K562 (cell line): Measurements from ENCODE around the gene TMEM185A. TPM values are rescaled to one million over a fixed set of nuclear protein-coding genes. Genes with fewer than 3 reads are reported as not detected.
A peak's percentile ranks its signal among the peaks of the same experiment; 100 is the strongest.

ENCODE experiments used
- ATAC-seq: fragments of 200-7000 bp; cut with Tn5 transposase; 3 replicates; pipeline ENCODE4 v1.9.1; 2020; ENCODE audit warnings: moderate library complexity
- BruUV-seq: library from RNA; stranded (reverse); fragments of 400-500 nt; replicated peaks from 2 replicates; lab custom pipeline; 2021; lab: Mats Ljungman, UMichigan
- CTCF ChIA-PET: fragments of 300-600 bp; formaldehyde crosslinking; extraction: SDS; loops from one replicate; lab custom pipeline; 2021; ENCODE audit warnings: low intra/inter-chr PET ratio; lab: Yijun Ruan, JAX
- POLR2A ChIA-PET: fragments of 300-600, 350-650 bp; sonication (Branson Sonifier 250); formaldehyde crosslinking; extraction: SDS; loops from one replicate; lab custom pipeline; 2021; ENCODE audit warnings: antibody characterized with exemption, inconsistent platforms; lab: Yijun Ruan, JAX
- DNase-seq, 4 experiments: peaks; one replicate each; pipeline versions ENCODE4 v3.0.0 to v3.0.0-alpha.2; 2011 to 2018; ENCODE audit warnings: low spot score in 3 of 4, mixed read lengths in 3 of 4; ENCODE audit errors: extremely low read depth in 1 of 4
- FAIRE-seq: peaks from 2 replicates; lab custom pipeline; 2011; peaks lifted over from hg19 to GRCh38; lab: Jason Lieb, UNC
- H2AFZ ChIP-seq: 2 replicates; pipeline ENCODE4 v1.6.0; 2011; ENCODE audit warnings: low read depth, low read length, control low read depth, inconsistent platforms
- H3K27ac ChIP-seq: fragments of 200-600 bp; 3 replicates; pipeline ENCODE4 v1.8.0; 2011; ENCODE audit warnings: low read depth, mild to moderate bottlenecking, control low read depth, inconsistent platforms, low read length, moderate library complexity, mixed read lengths; ENCODE audit errors: extremely low read depth
- H3K27me3 ChIP-seq, 2 experiments: fragments of 300-600 bp in 1 of 2; 2 replicates in 1 of 2; 3 replicates in 1 of 2; pipeline versions ENCODE4 v1.6.0 to v1.8.0; 2011; ENCODE audit warnings: inconsistent platforms in 2 of 2, low read length in 2 of 2, mild to moderate bottlenecking in 1 of 2, mixed read lengths in 1 of 2, moderate library complexity in 1 of 2; ENCODE audit not compliant: control insufficient read depth in 2 of 2, insufficient read depth in 2 of 2
- H3K36me3 ChIP-seq: fragments of 300-600 bp; 3 replicates; pipeline ENCODE4 v1.8.0; 2011; ENCODE audit warnings: mild to moderate bottlenecking, low read length, inconsistent platforms; ENCODE audit not compliant: control insufficient read depth, insufficient read depth
- H3K4me1 ChIP-seq, 2 experiments: fragments of 200-600 bp in 1 of 2; replicated peaks in 1 of 2; 2 replicates in 1 of 2; 3 replicates in 1 of 2; pipeline versions ENCODE4 v1.5.1 to v1.8.0; 2011; ENCODE audit warnings: inconsistent platforms in 2 of 2, low read length in 2 of 2, mild to moderate bottlenecking in 1 of 2, mixed read lengths in 1 of 2, moderate library complexity in 1 of 2; ENCODE audit not compliant: control insufficient read depth in 2 of 2, insufficient read depth in 2 of 2
- H3K4me2 ChIP-seq: 2 replicates; pipeline ENCODE4 v1.6.1; 2011; ENCODE audit warnings: low read length, control low read depth, inconsistent platforms, mixed read lengths; ENCODE audit not compliant: insufficient read depth
- H3K4me3 ChIP-seq: fragments of 200-600 bp; sonication (generic), shearing (Covaris generic); 2 replicates; pipeline ENCODE4 v1.5.1; 2016; ENCODE audit warnings: control low read depth, inconsistent platforms
- H3K79me2 ChIP-seq: fragments of 200-600 bp; 3 replicates; pipeline ENCODE4 v1.8.0; 2011; ENCODE audit warnings: low read length, inconsistent platforms; ENCODE audit not compliant: control insufficient read depth, insufficient read depth
- H3K9ac ChIP-seq, 2 experiments: 2 replicates each; pipeline versions ENCODE4 v1.6.0 to v1.6.1; 2011; ENCODE audit warnings: low read depth in 2 of 2, low read length in 2 of 2, control low read depth in 1 of 2, inconsistent platforms in 1 of 2, mild to moderate bottlenecking in 1 of 2, mixed read lengths in 1 of 2; ENCODE audit not compliant: insufficient read depth in 1 of 2
- H3K9me1 ChIP-seq: one replicate; pipeline ENCODE4 v1.6.0; 2011; ENCODE audit warnings: inconsistent platforms, mild to moderate bottlenecking, low read length, moderate library complexity; ENCODE audit not compliant: control insufficient read depth, insufficient read depth
- H3K9me3 ChIP-seq: replicated peaks from 2 replicates; pipeline ENCODE4 v1.5.1; 2011; ENCODE audit warnings: low read depth, low read length, inconsistent platforms; ENCODE audit not compliant: control insufficient read depth, insufficient read depth
- H4K20me1 ChIP-seq: replicated peaks from 2 replicates; pipeline ENCODE4 v1.6.1; 2011; ENCODE audit warnings: low read length, inconsistent platforms, mixed read lengths; ENCODE audit not compliant: control insufficient read depth, insufficient read depth
- CCAR2 ChIP-seq: fragments of 200-400 bp; formaldehyde crosslinking; IDR thresholded peaks from 2 replicates; pipeline ENCODE4 v1.6.1; 2017; ENCODE audit warnings: mild to moderate bottlenecking, low read depth, low read length
- PTTG1 ChIP-seq: fragments of 450-650 bp; IDR thresholded peaks from 2 replicates; pipeline ENCODE4 v1.6.1; 2016; ENCODE audit warnings: low read depth, mild to moderate bottlenecking, missing genetic modification characterization, missing compliant biosample characterization
- TFE3 ChIP-seq: fragments of 450-650 bp; formaldehyde crosslinking; IDR thresholded peaks from 2 replicates; pipeline ENCODE4 v1.4.0; 2020; ENCODE audit warnings: mild to moderate bottlenecking, mixed read lengths
- WGBS: fragments of 100-300 bp; shearing (Covaris generic); methylation state at CpG from one replicate; pipeline ENCODE4 v1.1.6; 2016; ENCODE audit warnings: low coverage, mixed read lengths; ENCODE audit not compliant: insufficient coverage; ENCODE audit errors: missing lambda C conversion rate; 5-methylcytosine and 5-hydroxymethylcytosine counted together
- in situ Hi-C: fragments of 300-500 bp; cut with MboI; formaldehyde crosslinking; loops from 4 replicates; pipeline ENCODE4 v1.15.0; 2018; ENCODE audit warnings: inconsistent platforms, mixed read lengths
- intact Hi-C: fragments of 100-400 bp; cut with micrococcal nuclease; formaldehyde crosslinking; loops from 2 replicates; pipeline ENCODE4 v1.14.2; 2022
- polyA plus RNA-seq, 8 experiments: library from polyadenylated mRNA; depleted of rRNA in 4 of 8; stranded (reverse) in 5 of 8; unstranded in 3 of 8; fragments of >200 nt; fragmentation: Nextera tagmentation in 2 of 8; fragmentation: Illumina TruSeq in 1 of 8; extraction: Ambion mirVana in 2 of 8; extraction: Trizol in 1 of 8; gene quantifications; 2 replicates each; pipeline versions ENCODE4 v1.2.1 to v1.2.3, GENCODE V29; 2011 to 2014; ENCODE audit warnings: inconsistent platforms in 1 of 8, missing spikeins in 1 of 8
- total RNA-seq, 7 experiments: library from RNA; depleted of rRNA in 6 of 7; stranded (reverse); fragments of >200 nt in 6 of 7; fragmentation: Illumina TruSeq in 2 of 7; extraction: Trizol in 2 of 7; gene quantifications; 2 replicates each; pipeline versions ENCODE4 v1.2.1 to v1.2.3, GENCODE V29; 2011 to 2021; ENCODE audit warnings: low replicate concordance in 1 of 7

The TMEM185A gene
- total and polyA plus RNA-seq, 9 of the 15 experiments (the other 6 are each of a cell fraction or from before 2014, with no cell fraction given): 0.97 to 13.7 (median 5.4) TPM

- intact Hi-C loops (no loop called here), in situ Hi-C loops (no loop called here)
- Histone ChIP-seq H3K9me1 (no peaks in the 10 kb centered on the region), H3K4me3 (no peak overlapping the region), H4K20me1 (no peaks in the 10 kb centered on the region), H3K4me1 (peaks cover 0 to 3% of the 10 kb centered on the region in 2 experiments; a peak in 2 of 5 replicates), H3K9me3 (no peaks in the 10 kb centered on the region), H3K4me2 (no peak overlapping the region), H3K27me3 (0 out of 5 replicates have a peak, but pooled peaks cover 0 to 4% of the 10 kb centered on the region in 2 experiments), H3K27ac (no peak overlapping the region), H2AFZ (no peak overlapping the region), H3K9ac (no peak overlapping the region), H3K79me2 (no peaks in the 10 kb centered on the region), H3K36me3 (no peaks in the 10 kb centered on the region)
- DNase-seq (peak in 1 of 4 experiments; percentile 3), ATAC-seq (peak; percentile 56; the same call in 2 of the 3 replicates), FAIRE-seq (no peak)
- ChIA-PET POLR2A (no interaction called here), CTCF (no interaction called here)
- no TSS peak for BruUV-seq
- TF ChIP-seq PTTG1 (tag) (no peak), CCAR2 (no peak), TFE3 (CRISPR knock-in tag) (no peak)
- 20% methylated on average over 5 of the region's 7 CpGs for WGBS
Observed at GRCh38 chrX:149567621-149568417, 63.8 kb downstream of the TMEM185A start.
